B cell (primary cell): Measurements from ENCODE around the gene KSR2. TPM values are rescaled to one million over a fixed set of nuclear protein-coding genes. Genes with fewer than 3 reads are reported as not detected.

ENCODE experiments used
- ATAC-seq: fragments of 200-7000 bp; cut with Tn5 transposase; one replicate; pipeline ENCODE4 v1.10.0; 2021; ENCODE audit warnings: low read depth, mild to moderate bottlenecking, moderate number of reproducible peaks, moderate library complexity
- CTCF ChIA-PET: fragments of 350-600 bp; sonication (Branson Sonifier 250); formaldehyde crosslinking; loops from one replicate; lab custom pipeline; 2021; ENCODE audit warnings: antibody characterized with exemption, inconsistent platforms; lab: Charles Lee
- POLR2A ChIA-PET: fragments of 350-600 bp; sonication (Branson Sonifier 250); formaldehyde crosslinking; loops from one replicate; lab custom pipeline; 2021; ENCODE audit warnings: antibody characterized with exemption; lab: Charles Lee
- DNase-seq: peaks from one replicate; pipeline ENCODE4 v3.0.0; 2013
- H2AFZ ChIP-seq: 2 replicates; pipeline ENCODE4 v1.6.1; 2012; ENCODE audit warnings: mild to moderate bottlenecking, low read depth, low read length; ENCODE audit not compliant: insufficient read depth, poor library complexity, severe bottlenecking
- H3K27ac ChIP-seq, 2 donors: 1 replicate in 1 of 2; 2 replicates in 1 of 2; pipeline ENCODE4 v1.5.1; 2012 to 2013; ENCODE audit warnings: low read length in 2 of 2, mild to moderate bottlenecking in 2 of 2, moderate library complexity in 1 of 2
- H3K27me3 ChIP-seq, 4 experiments: fragments of 200-600 bp in 1 of 4; sonication (generic) in 1 of 4; replicated peaks in 1 of 4; 1 replicate in 2 of 4; 2 replicates in 2 of 4; pipeline versions ENCODE4 v1.6.1 to v1.7.0; 2013 to 2016; ENCODE audit warnings: low read length in 3 of 4, mild to moderate bottlenecking in 2 of 4, mixed read lengths in 1 of 4, moderate library complexity in 1 of 4; ENCODE audit not compliant: insufficient read depth in 4 of 4, control insufficient read depth in 3 of 4; ENCODE audit errors: control extremely low read depth in 1 of 4
- H3K36me3 ChIP-seq, 2 experiments: replicated peaks in 1 of 2; 1 replicate in 1 of 2; 2 replicates in 1 of 2; pipeline versions ENCODE4 v1.6.1 to v1.7.1; 2013; ENCODE audit warnings: low read length in 1 of 2; ENCODE audit not compliant: insufficient read depth in 2 of 2, control insufficient read depth in 1 of 2; ENCODE audit errors: control extremely low read depth in 1 of 2, extremely low read depth in 1 of 2
- H3K4me1 ChIP-seq, 2 donors: fragments of 200-600 bp in 1 of 2; sonication (generic) in 1 of 2; 1 replicate in 1 of 2; 2 replicates in 1 of 2; pipeline versions ENCODE4 v1.5.1 to v1.6.1; 2013 to 2017; ENCODE audit warnings: low read length in 2 of 2; ENCODE audit not compliant: control insufficient read depth in 2 of 2, insufficient read depth in 2 of 2
- H3K4me2 ChIP-seq: replicated peaks from 2 replicates; pipeline ENCODE3; 2012; ENCODE audit warnings: mild to moderate bottlenecking, low read depth, low read length; ENCODE audit not compliant: poor library complexity, severe bottlenecking
- H3K4me3 ChIP-seq, 5 experiments: fragments of 200-600 bp in 1 of 5; sonication (generic) in 1 of 5; 1 replicate in 3 of 5; 2 replicates in 2 of 5; pipeline versions ENCODE4 v1.5.1 to v1.7.0; 2011 to 2016; ENCODE audit warnings: low read length in 4 of 5, mild to moderate bottlenecking in 4 of 5, low read depth in 2 of 5, control low read depth in 1 of 5, moderate library complexity in 1 of 5; ENCODE audit not compliant: insufficient read depth in 1 of 5; ENCODE audit errors: control extremely low read depth in 1 of 5, extremely low read depth in 1 of 5
- H3K79me2 ChIP-seq: fragments of 200-600 bp; sonication (generic); one replicate; pipeline ENCODE4 v1.6.0; 2016; ENCODE audit warnings: low read length; ENCODE audit not compliant: control insufficient read depth, insufficient read depth
- H3K9ac ChIP-seq: fragments of 200-600 bp; sonication (generic); 2 replicates; pipeline ENCODE4 v1.6.1; 2017; ENCODE audit warnings: mild to moderate bottlenecking, low read length, moderate library complexity
- H3K9me3 ChIP-seq, 3 donors: one replicate each; pipeline versions ENCODE4 v1.6.1 to v1.7.1; 2013; ENCODE audit warnings: low read length in 2 of 3; ENCODE audit not compliant: control insufficient read depth in 2 of 3, insufficient read depth in 1 of 3; ENCODE audit errors: control extremely low read depth in 1 of 3
- H4K20me1 ChIP-seq: 2 replicates; pipeline ENCODE4 v1.6.0; 2012; ENCODE audit warnings: mild to moderate bottlenecking, low read length; ENCODE audit not compliant: insufficient read depth, control insufficient read depth, poor library complexity, severe bottlenecking
- H3K27ac Mint-ChIP-seq: one replicate; pipeline ENCODE4 v1.8.0; 2021; ENCODE audit warnings: mixed read lengths
- H3K27me3 Mint-ChIP-seq: one replicate; pipeline ENCODE4 v1.8.0; 2021; ENCODE audit warnings: mixed read lengths
- H3K4me1 Mint-ChIP-seq: one replicate; pipeline ENCODE4 v1.8.0; 2021; ENCODE audit warnings: mixed read lengths
- H3K4me3 Mint-ChIP-seq: one replicate; pipeline ENCODE4 v1.8.0; 2021; ENCODE audit warnings: mixed read lengths
- H3K9me3 Mint-ChIP-seq: one replicate; pipeline ENCODE4 v1.8.0; 2022; ENCODE audit warnings: mixed read lengths; ENCODE audit not compliant: insufficient read depth
- EZH2 ChIP-seq: IDR thresholded peaks from 2 replicates; pipeline ENCODE4 v1.6.1; 2012; ENCODE audit warnings: borderline replicate concordance, low read depth, mild to moderate bottlenecking, moderate library complexity, low read length; ENCODE audit not compliant: insufficient read depth, poor library complexity, severe bottlenecking
- WGBS: methylation state at CpG from one replicate; pipeline ENCODE4 v1.1.5; 2013; ENCODE audit warnings: missing lambda C conversion rate; ENCODE audit not compliant: insufficient coverage; 5-methylcytosine and 5-hydroxymethylcytosine counted together
- intact Hi-C: fragments of 100-400 bp; cut with micrococcal nuclease; formaldehyde crosslinking; loops from one replicate; pipeline ENCODE4 v1.10.0; 2022
- polyA plus RNA-seq: library from polyadenylated mRNA; depleted of rRNA; stranded (reverse); fragments of >200 nt; gene quantifications from 2 replicates; pipeline ENCODE4 v1.2.3, GENCODE V29; 2012
- total RNA-seq, 2 donors: library from RNA; stranded (reverse); fragments of 120-200 nt in 1 of 2; gene quantifications; 1 replicate in 1 of 2; 2 replicates in 1 of 2; pipeline versions ENCODE4 v1.2.3 to v1.2.4, GENCODE V29; 2013 to 2022
- TF ChIP-seq, protein P1 (sequence below): fragments of 200-600 bp; IDR thresholded peaks from one replicate; pipeline ENCODE4 v1.8.0; 2022; ENCODE audit warnings: antibody characterized with exemption, mild to moderate bottlenecking

KSR2 gene
- total and polyA plus RNA-seq, 2 donors (not counting 1 experiment from before 2014, with no cell fraction given) = not detected

GRCh38 chr12:117450209-117450608, 518.6 kb downstream of the KSR2 start:
- ChIA-PET CTCF (no interaction called here), POLR2A (no interaction called here)
- no peak overlapping the region for H2AFZ ChIP-seq
- Mint-ChIP-seq H3K4me1 (no peaks in the 10 kb centered on the region), H3K27ac (no peak overlapping the region), H3K4me3 (no peak overlapping the region), H3K27me3 (no peaks in the 10 kb centered on the region), H3K9me3 (no peaks in the 10 kb centered on the region)
- WGBS = 56% methylated on average over 2 of the region's 5 CpGs
- H3K4me3 ChIP-seq = no peak overlapping the region
- H3K9ac ChIP-seq = no peak overlapping the region
- H3K4me2 ChIP-seq = no peak overlapping the region
- ATAC-seq (no peak), DNase-seq (no peak)
- H3K27ac ChIP-seq = no peak overlapping the region
- no peaks in the 10 kb centered on the region for H4K20me1 ChIP-seq
- no peaks in the 10 kb centered on the region for H3K4me1 ChIP-seq
- H3K36me3 ChIP-seq = no peaks in the 10 kb centered on the region
- H3K27me3 ChIP-seq = no peaks in the 10 kb centered on the region
- no peaks in the 10 kb centered on the region for H3K79me2 ChIP-seq
- peaks cover 0 to 9% (median 0%) of the 10 kb centered on the region in 3 donors for H3K9me3 ChIP-seq
- TF ChIP-seq, protein P1, sequence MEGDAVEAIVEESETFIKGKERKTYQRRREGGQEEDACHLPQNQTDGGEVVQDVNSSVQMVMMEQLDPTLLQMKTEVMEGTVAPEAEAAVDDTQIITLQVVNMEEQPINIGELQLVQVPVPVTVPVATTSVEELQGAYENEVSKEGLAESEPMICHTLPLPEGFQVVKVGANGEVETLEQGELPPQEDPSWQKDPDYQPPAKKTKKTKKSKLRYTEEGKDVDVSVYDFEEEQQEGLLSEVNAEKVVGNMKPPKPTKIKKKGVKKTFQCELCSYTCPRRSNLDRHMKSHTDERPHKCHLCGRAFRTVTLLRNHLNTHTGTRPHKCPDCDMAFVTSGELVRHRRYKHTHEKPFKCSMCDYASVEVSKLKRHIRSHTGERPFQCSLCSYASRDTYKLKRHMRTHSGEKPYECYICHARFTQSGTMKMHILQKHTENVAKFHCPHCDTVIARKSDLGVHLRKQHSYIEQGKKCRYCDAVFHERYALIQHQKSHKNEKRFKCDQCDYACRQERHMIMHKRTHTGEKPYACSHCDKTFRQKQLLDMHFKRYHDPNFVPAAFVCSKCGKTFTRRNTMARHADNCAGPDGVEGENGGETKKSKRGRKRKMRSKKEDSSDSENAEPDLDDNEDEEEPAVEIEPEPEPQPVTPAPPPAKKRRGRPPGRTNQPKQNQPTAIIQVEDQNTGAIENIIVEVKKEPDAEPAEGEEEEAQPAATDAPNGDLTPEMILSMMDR = no peak
- TF ChIP-seq EZH2 = no peak
- intact Hi-C loops = no loop called here

- H3K4me3 Mint-ChIP-seq = no peak overlapping the region
- H3K9me3 Mint-ChIP-seq = no peaks in the 10 kb centered on the region
- Histone ChIP-seq H3K9ac (no peak overlapping the region), H3K36me3 (no peaks in the 10 kb centered on the region), H3K27ac (no peak overlapping the region), H4K20me1 (no peaks in the 10 kb centered on the region), H3K4me2 (no peak overlapping the region), H3K27me3 (no peaks in the 10 kb centered on the region), H3K79me2 (no peaks in the 10 kb centered on the region), H3K9me3 (peaks cover 0 to 6% (median 0%) of the 10 kb centered on the region in 3 donors), H3K4me3 (no peak overlapping the region), H3K4me1 (no peaks in the 10 kb centered on the region), H2AFZ (no peak overlapping the region)
- H3K4me1 Mint-ChIP-seq = no peaks in the 10 kb centered on the region
- ChIA-PET POLR2A (no interaction called here), CTCF (no interaction called here)
- no peak for ATAC-seq
- intact Hi-C loops = no loop called here
- TF ChIP-seq, protein P1 = no peak
- TF ChIP-seq EZH2 = no peak
- no peaks in the 10 kb centered on the region for H3K27me3 Mint-ChIP-seq
- H3K27ac Mint-ChIP-seq = no peak overlapping the region
- 81% methylated on average over 3 of the region's 6 CpGs for WGBS
- no peak for DNase-seq
These were observed 521.0 kb downstream of the KSR2 start for GRCh38 chr12:117447665-117448366.
